DOHH2 (cell line): ENCODE data around the gene MARF1.
"Not testable (repeated sequence)": the region's sequence is repeated elsewhere in the genome, so short reads cannot be mapped to it uniquely, and the experiment has no call there.

Experiments used
- CTCF ChIP-seq: fragments of 200-600 bp; sonication (generic); IDR thresholded peaks from one replicate; pipeline ENCODE4 v1.5.1; 2014; ENCODE audit warnings: antibody characterized with exemption, mild to moderate bottlenecking, low read depth, low read length; ENCODE audit not compliant: poor library complexity, severe bottlenecking
- EZH2phosphoT487 ChIP-seq: fragments of 200-600 bp; sonication (generic); IDR thresholded peaks from 2 replicates; pipeline ENCODE4 v1.6.1; 2017; ENCODE audit warnings: borderline replicate concordance, mild to moderate bottlenecking, antibody characterized with exemption, low read length, moderate library complexity, mixed read lengths

GRCh38 chr16:15649311-15649710, 6.4 kb upstream of the MARF1 start:
- not testable (repeated sequence) for TF ChIP-seq CTCF, EZH2phosphoT487
